Right renal pelvis (tissue), 4 donors: ENCODE results near the gene SLC12A3. TPM values are rescaled to one million over a fixed set of nuclear protein-coding genes. Genes with fewer than 3 reads are reported as not detected.

ENCODE experiments used
- DNase-seq, 4 donors: peaks; one replicate each; pipeline ENCODE4 v3.0.0-alpha.2; 2013; ENCODE audit warnings: low read depth in 4 of 4, low spot score in 3 of 4, missing footprints in 1 of 4
- polyA plus RNA-seq, 4 donors: library from polyadenylated mRNA; unstranded; fragments of 120-200 nt; gene quantifications; one replicate each; pipeline ENCODE4 v1.2.1, GENCODE V29; 2013; ENCODE audit not compliant: insufficient read length in 4 of 4

The SLC12A3 gene, protein sequence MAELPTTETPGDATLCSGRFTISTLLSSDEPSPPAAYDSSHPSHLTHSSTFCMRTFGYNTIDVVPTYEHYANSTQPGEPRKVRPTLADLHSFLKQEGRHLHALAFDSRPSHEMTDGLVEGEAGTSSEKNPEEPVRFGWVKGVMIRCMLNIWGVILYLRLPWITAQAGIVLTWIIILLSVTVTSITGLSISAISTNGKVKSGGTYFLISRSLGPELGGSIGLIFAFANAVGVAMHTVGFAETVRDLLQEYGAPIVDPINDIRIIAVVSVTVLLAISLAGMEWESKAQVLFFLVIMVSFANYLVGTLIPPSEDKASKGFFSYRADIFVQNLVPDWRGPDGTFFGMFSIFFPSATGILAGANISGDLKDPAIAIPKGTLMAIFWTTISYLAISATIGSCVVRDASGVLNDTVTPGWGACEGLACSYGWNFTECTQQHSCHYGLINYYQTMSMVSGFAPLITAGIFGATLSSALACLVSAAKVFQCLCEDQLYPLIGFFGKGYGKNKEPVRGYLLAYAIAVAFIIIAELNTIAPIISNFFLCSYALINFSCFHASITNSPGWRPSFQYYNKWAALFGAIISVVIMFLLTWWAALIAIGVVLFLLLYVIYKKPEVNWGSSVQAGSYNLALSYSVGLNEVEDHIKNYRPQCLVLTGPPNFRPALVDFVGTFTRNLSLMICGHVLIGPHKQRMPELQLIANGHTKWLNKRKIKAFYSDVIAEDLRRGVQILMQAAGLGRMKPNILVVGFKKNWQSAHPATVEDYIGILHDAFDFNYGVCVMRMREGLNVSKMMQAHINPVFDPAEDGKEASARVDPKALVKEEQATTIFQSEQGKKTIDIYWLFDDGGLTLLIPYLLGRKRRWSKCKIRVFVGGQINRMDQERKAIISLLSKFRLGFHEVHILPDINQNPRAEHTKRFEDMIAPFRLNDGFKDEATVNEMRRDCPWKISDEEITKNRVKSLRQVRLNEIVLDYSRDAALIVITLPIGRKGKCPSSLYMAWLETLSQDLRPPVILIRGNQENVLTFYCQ
- 10 to 100 TPM; 36.4 to 58.0 (median 44.9) TPM for polyA plus RNA-seq

DNA sequence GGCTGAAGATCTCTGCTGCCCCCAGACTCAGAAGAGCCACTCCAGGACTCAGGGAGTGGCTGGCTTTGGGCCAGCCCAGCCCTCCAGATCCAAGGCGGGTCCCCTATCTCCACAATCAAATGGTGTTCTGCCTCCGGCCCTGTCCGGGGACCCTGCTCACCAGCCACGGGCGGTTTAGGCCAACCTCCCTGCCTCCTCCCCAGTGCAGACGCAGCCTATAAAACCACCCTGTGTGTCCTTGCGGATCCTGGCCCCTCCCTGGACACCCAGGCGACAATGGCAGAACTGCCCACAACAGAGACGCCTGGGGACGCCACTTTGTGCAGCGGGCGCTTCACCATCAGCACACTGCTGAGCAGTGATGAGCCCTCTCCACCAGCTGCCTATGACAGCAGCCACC is at the start of gene SLC12A3:
TSS of gene SLC12A3 (plus strand) at position 248 of the 400 bp plus-strand sequence. CDS start at position 277, 29 bp downstream.
- no peak for DNase-seq

DNA sequence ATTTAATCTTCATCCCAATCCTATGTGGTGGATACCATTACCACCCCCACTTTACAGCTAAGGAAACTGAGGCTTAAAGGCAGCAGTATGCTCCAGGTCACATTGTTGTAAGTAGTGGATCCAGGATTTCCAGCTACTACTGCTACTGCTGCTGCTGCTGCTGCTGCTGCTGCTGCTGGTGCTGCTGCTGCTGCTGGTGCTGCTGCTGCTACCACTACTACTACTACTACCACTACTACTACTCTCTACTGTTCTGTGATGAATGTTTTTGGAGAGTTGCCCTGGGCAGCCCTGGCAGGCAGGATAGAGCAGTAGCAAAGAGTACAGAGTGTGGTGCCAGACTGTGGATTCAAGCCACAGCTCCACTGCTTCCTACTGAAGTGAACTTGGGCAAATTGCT is 49.3 kb upstream of the SLC12A3 start:
- DNase-seq = no peak

GRCh38 chr16:56817056-56817455 is 48.0 kb upstream of the SLC12A3 start:
- no peak for DNase-seq

- DNase-seq = no peak
Observed at GRCh38 chr16:56817938-56818337, 47.1 kb upstream of the SLC12A3 start.

DNA sequence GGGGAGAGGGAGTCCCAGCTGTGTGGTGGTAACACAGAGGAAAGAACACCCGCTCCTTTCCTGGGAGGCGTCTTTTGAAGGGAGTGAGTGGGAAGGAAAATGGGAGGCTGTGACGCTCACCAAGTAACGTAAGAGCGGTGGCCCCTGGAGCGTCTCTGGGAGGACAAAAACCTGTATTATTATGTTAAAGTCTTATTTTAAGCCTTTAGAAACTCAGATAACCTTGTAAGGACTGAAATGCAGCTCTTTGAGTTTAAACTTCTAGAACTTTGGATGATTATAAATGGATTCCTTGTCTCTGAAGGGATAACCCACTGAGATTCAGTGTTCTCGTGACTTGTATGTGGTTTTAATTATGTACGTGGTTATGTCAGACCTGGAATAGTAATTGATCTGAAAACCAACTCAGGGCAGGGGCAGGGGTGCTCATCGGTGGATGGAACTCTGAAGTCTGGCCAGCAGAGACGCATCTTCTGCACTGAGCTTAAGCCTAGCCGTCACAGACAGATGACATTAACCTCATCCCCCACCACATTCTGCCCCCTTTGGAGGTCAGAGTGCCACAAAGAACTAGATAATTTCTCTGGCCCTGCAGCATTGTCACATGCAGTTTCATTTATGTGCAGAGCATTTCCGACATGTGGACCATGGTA is 41.8 kb upstream of the SLC12A3 start:
- DNase-seq = no peak

DNA sequence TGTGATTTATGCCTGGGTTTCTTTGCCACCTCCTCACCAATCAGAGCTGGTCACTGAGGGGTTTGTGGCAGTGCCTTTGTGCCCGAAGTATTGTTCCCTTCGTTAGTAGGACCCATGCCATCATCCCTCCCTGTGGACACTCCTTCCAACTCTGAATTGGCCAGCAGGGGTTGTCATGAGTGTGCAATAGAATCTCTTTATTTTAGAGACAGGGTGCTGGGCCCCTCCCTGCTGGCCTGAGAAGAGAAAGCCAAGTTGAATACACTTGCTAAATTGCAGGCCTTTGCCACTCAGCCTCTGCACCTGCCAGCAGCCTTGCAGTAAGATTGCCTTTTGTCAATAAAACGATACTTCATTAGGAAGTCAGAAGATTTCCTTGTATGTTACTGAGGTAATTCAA is 40.7 kb upstream of the SLC12A3 start:
- DNase-seq = no peak

DNA sequence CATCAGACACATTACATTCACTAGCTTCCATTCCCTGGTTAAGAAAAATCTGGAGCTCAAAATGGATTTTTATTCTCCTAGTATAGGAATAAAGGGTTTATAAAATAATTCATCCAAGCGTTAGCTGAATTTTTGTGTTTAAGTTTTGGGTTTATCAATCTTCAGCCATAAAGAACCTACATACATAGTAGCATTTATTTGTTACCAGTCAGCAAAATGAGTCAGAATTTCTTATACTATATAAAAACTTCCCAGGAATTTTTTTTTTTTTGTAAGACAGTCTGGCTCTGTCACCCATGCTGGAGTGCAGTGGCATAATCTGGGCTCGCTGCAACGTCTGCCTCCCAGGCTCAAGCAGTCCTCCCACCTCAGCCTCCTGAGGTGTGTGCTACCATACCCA is 40.2 kb upstream of the SLC12A3 start:
- no peak for DNase-seq

DNA sequence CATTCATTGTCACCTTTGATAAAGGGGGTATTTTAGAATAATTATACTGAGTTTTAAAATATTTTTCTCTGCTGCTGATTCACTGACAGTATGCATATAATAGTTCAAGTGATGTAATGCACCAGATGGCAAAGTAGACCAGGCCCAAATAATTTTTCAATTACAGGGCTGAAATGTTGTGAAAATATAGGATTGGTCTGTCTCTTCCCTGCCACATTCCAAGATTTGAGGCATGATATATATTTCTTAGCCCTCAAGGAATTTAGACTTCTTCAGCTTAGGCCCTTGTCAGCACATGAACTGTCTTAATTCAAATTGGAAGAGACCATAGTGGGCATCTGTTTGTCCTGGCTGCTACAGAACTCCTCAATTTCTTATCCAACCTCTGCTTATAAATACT is 39.2 kb upstream of the SLC12A3 start:
- DNase-seq = no peak

- DNase-seq = no peak
Observed at GRCh38 chr16:56828647-56829046, 36.4 kb upstream of the SLC12A3 start.

GRCh38 chr16:56830669-56831068 is 34.3 kb upstream of the SLC12A3 start:
- no peak for DNase-seq

DNA sequence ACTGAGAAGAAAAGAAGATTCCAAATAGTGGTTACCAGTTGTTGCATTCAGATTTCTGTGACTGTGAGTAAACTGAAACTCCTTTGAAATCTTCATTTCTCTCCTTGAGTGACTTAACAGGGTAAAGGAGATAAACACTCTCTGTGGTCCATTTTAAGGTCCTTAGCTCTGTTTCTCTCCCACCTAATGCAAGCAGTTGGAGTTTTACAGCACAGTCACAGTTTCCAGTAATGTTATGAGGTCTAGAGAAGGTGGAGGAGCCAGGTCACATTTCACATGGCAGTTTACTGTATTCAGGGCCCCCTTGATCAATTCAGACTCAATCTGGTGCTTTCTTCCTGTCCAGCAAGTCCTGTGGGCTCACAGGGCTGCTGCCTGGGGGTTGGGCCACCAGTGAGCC is 32.2 kb upstream of the SLC12A3 start:
- DNase-seq = no peak

DNA sequence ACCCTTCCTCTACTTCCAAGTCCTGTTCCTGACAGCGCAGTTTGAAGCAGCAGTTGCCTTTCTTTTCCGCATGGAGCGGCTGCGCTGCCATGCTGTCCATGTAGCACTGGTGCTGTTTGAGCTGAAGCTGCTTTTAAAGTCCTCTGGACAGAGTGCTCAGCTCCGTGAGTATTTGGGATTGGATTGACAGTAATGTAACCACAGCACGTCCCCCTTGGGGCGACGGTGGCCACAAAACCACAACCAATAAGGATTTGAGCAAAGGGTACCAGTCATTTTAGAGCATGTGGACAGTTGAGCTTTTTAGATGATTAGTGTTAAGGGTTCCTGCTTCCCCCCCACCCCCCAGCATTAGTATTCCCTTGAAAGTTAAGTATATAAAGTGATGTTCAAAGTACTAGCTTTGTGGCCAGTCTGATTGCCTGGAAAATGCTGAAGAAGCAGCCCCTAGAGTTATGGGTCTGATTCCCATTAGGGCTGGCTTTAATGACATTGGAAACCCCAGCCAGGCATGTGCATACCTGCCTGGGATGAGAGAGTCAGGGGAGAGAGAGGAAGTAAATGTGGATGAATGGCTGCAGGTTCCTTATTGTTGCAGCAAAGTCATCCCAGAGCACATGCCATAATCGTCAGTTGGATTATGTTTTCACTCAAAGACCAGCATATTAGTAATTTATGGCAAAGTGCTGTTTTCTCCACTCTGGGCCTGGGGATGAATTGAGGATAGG is 31.6 kb upstream of the SLC12A3 start:
- DNase-seq = no peak

- no peak for DNase-seq
Observed at GRCh38 chr16:56835320-56835719, 29.7 kb upstream of the SLC12A3 start.

GRCh38 chr16:56836410-56837230 is 28.4 kb upstream of the SLC12A3 start:
- DNase-seq = no peak

DNA sequence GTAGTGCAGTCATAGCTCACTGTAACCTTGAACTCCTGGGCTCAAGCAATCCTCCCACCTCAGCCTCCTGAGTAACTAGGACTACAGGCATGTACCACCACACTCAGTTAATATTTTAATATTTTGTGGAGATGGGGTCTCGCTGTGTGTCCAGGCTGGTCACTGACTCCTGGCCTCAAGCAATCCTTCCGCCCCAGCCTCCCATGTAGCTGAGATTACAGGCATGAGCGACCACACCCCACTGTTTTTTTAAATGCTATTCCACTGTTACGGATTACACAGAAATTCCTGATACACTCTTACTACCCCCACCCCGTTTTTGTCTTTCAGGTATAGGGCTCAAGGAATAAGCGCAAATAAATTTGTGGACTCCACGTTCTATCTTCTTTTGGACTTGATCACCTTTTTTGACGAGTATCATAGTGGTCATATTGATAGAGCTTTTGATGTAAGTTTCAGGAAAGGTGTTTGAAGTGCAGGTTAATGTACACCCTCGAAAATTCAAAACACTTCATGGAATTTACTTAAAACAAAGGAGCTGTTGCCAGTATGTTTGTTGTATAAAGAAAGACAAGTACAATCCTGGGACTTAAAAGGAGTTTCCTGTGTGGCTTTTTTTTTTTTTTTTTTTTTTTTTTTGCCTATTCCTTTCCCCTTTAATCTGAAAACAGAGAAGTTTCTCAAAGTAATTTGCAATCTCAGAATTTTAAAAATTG is 26.2 kb upstream of the SLC12A3 start:
- DNase-seq = no peak

DNA sequence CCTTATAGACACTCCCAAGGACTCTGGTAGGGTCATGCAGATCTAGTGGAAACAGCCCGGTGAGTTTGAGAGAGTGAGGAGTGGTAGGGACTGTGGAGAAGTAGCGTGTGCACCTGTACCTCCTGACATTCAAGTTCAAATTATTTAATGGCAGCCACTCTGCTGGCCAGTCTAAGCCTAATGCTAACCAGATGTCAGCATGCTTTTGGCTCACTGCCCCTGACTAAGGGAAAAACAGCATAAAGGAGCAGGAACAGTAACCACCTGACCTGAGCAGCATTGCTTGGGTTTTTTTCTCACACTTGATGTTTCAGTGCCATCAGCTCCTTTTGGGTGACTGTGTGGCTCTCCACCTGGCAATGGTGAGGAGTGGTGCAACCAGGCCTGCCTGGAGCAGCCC is 23.8 kb upstream of the SLC12A3 start:
- DNase-seq = no peak

DNA sequence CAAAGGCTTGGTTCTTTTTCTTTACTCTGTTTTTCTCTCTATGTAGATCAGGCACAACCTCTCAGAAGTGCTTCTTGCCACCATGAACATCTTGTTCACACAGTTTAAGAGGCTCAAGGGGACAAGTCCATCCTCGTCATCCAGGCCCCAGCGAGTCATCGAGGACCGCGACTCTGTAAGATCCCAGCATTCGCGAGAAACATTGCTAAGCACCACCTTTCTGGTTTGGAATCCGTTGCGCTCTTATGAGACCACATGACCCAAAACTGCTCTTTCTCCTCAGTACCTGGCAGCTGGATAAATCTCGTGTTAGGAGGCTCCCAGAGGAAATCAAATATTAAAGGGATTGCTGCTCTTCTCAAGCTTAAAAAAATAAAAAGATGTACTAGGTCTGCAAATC is 23.3 kb upstream of the SLC12A3 start:
- no peak for DNase-seq

- no peak for DNase-seq
Observed at GRCh38 chr16:56842133-56842532, 22.9 kb upstream of the SLC12A3 start.

DNA sequence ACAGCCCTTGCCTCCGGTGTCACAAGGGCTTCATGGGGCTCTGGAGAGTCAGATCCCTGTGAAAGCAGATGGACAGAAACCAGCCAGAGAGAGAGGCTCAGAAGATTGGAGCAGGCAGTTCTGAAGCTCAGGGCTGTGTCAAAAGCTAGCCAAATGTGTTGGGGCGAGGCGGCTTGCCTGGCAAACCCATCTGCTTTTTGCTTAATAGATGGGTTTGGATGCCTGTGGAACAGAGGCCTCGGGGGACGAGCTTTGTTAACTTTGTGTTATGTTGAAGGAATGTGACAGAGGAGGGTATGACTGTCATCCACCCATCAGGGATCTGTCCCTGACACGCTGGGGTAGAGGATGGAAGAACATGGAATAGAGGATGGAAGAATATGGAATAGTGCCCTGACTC is 21.0 kb upstream of the SLC12A3 start:
- DNase-seq = no peak
